Parathyroid adenoma (tissue), 2 donors: Measurements from ENCODE around the gene NTN5.

Experiments
- H2AFZ ChIP-seq: fragments of 300-600 bp; sonication (generic); one replicate; pipeline ENCODE4 v1.7.0; 2017; ENCODE audit warnings: antibody characterized with exemption, mild to moderate bottlenecking
- H3K27ac ChIP-seq: fragments of 300-600 bp; sonication (generic); one replicate; pipeline ENCODE4 v1.7.0; 2017
- H3K27me3 ChIP-seq: fragments of 300-600 bp; sonication (generic); one replicate; pipeline ENCODE4 v1.7.0; 2017; ENCODE audit warnings: low read length; ENCODE audit not compliant: control insufficient read depth, insufficient read depth
- H3K36me3 ChIP-seq: fragments of 300-600 bp; sonication (generic); one replicate; pipeline ENCODE4 v1.7.0; 2017; ENCODE audit warnings: low read length; ENCODE audit not compliant: control insufficient read depth, insufficient read depth
- H3K4me1 ChIP-seq: fragments of 300-600 bp; sonication (generic); one replicate; pipeline ENCODE4 v1.7.0; 2017; ENCODE audit warnings: control low read depth
- H3K4me2 ChIP-seq: fragments of 300-600 bp; sonication (generic); one replicate; pipeline ENCODE4 v1.7.0; 2017; ENCODE audit warnings: low read length
- H3K4me3 ChIP-seq: fragments of 300-600 bp; sonication (generic); one replicate; pipeline ENCODE4 v1.7.0; 2017; ENCODE audit warnings: low read depth, low read length
- H3K79me2 ChIP-seq: fragments of 300-600 bp; sonication (generic); one replicate; pipeline ENCODE4 v1.7.0; 2017; ENCODE audit warnings: control low read depth
- H3K9ac ChIP-seq: fragments of 300-600 bp; sonication (generic); one replicate; pipeline ENCODE4 v1.7.0; 2017; ENCODE audit warnings: mild to moderate bottlenecking
- H3K9me3 ChIP-seq: fragments of 300-600 bp; sonication (generic); one replicate; pipeline ENCODE4 v1.7.0; 2017; ENCODE audit warnings: low read length; ENCODE audit not compliant: control insufficient read depth
- TF ChIP-seq, protein P1 (sequence below): fragments of 300-600 bp; sonication (generic); IDR thresholded peaks from one replicate; pipeline ENCODE4 v1.7.0; 2017; ENCODE audit warnings: antibody characterized with exemption, mild to moderate bottlenecking
- donor health status: primary hyperparathyroidism.

The NTN5 gene

DNA sequence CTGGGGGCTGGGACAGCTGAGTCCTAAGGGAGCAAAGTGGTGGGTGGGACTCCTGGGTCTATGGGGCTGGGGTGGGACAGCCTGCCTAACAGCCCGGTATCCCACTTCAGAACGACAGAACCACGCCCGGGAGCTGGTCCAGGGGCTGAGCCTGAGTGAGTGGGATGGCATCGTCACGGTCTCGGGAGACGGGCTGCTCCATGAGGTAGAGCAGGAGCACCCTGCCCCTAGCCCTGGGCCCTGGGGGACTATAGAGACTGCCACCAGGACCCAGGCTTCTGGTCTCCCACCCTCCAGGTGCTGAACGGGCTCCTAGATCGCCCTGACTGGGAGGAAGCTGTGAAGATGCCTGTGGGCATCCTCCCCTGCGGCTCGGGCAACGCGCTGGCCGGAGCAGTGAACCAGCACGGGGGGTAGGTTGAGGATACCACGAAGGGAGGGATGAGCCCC lies 44.9 kb downstream of the NTN5 start:
- Histone ChIP-seq H2AFZ (no peak overlapping the region), H3K36me3 (no peaks in the 10 kb centered on the region), H3K4me3 (no peak overlapping the region), H3K27ac (no peak overlapping the region), H3K9me3 (no peaks in the 10 kb centered on the region), H3K4me2 (no peak overlapping the region), H3K27me3 (no peaks in the 10 kb centered on the region), H3K79me2 (no peaks in the 10 kb centered on the region), H3K4me1 (peaks cover 32% of the 10 kb centered on the region), H3K9ac (no peak overlapping the region)
- TF ChIP-seq, protein P1, sequence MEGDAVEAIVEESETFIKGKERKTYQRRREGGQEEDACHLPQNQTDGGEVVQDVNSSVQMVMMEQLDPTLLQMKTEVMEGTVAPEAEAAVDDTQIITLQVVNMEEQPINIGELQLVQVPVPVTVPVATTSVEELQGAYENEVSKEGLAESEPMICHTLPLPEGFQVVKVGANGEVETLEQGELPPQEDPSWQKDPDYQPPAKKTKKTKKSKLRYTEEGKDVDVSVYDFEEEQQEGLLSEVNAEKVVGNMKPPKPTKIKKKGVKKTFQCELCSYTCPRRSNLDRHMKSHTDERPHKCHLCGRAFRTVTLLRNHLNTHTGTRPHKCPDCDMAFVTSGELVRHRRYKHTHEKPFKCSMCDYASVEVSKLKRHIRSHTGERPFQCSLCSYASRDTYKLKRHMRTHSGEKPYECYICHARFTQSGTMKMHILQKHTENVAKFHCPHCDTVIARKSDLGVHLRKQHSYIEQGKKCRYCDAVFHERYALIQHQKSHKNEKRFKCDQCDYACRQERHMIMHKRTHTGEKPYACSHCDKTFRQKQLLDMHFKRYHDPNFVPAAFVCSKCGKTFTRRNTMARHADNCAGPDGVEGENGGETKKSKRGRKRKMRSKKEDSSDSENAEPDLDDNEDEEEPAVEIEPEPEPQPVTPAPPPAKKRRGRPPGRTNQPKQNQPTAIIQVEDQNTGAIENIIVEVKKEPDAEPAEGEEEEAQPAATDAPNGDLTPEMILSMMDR: no peak

DNA sequence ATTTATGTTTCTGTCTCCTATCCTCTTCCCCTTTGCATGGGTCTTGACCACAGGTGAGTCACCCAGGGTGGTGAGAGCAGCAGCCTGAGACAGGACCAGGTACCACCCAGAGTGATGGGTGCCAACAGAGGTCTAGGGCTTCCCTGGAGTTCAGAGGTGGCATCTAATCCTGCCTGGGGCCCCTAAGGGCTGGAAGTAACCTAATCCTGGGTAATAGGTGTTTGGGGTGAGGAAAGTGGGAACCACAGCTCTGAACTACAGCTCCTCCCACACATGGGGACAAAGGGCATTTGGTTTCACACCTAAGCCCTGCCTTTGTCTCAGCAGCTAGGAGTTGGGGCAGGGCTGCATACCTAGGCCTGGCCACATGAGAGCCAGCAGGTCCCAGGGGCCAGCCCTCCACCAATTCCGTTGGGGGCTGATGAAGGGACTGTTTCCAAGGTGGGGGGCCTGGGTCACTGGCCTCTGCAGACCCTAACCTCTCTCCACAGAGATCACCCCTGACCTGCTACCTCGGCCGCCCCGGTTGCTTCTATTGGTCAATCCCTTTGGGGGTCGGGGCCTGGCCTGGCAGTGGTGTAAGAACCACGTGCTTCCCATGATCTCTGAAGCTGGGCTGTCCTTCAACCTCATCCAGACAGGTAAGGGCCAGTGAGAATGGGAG lies 45.5 kb downstream of the NTN5 start:
- Histone ChIP-seq H3K4me3 (no peak overlapping the region), H3K36me3 (no peaks in the 10 kb centered on the region), H3K27me3 (no peaks in the 10 kb centered on the region), H3K4me1 (peaks cover 26% of the 10 kb centered on the region), H3K79me2 (no peaks in the 10 kb centered on the region), H3K27ac (no peak overlapping the region), H3K9ac (no peak overlapping the region), H3K4me2 (no peak overlapping the region), H3K9me3 (no peaks in the 10 kb centered on the region), H2AFZ (no peak overlapping the region)
- TF ChIP-seq, protein P1: no peak

DNA sequence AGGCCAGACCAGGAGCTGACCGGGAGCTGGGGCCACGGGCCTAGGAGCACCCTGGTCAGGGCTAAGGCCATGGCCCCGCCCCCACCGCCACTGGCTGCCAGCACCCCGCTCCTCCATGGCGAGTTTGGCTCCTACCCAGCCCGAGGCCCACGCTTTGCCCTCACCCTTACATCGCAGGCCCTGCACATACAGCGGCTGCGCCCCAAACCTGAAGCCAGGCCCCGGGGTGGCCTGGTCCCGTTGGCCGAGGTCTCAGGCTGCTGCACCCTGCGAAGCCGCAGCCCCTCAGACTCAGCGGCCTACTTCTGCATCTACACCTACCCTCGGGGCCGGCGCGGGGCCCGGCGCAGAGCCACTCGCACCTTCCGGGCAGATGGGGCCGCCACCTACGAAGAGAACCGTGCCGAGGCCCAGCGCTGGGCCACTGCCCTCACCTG lies 46.9 kb downstream of the NTN5 start:
- Histone ChIP-seq H3K27me3 (no peaks in the 10 kb centered on the region), H2AFZ (no peak overlapping the region), H3K9ac (no peak overlapping the region), H3K4me2 (no peak overlapping the region), H3K27ac (no peak overlapping the region), H3K4me3 (no peak overlapping the region), H3K4me1 (peaks cover 15% of the 10 kb centered on the region), H3K36me3 (no peaks in the 10 kb centered on the region), H3K79me2 (no peaks in the 10 kb centered on the region), H3K9me3 (no peaks in the 10 kb centered on the region)
- TF ChIP-seq, protein P1: no peak

DNA sequence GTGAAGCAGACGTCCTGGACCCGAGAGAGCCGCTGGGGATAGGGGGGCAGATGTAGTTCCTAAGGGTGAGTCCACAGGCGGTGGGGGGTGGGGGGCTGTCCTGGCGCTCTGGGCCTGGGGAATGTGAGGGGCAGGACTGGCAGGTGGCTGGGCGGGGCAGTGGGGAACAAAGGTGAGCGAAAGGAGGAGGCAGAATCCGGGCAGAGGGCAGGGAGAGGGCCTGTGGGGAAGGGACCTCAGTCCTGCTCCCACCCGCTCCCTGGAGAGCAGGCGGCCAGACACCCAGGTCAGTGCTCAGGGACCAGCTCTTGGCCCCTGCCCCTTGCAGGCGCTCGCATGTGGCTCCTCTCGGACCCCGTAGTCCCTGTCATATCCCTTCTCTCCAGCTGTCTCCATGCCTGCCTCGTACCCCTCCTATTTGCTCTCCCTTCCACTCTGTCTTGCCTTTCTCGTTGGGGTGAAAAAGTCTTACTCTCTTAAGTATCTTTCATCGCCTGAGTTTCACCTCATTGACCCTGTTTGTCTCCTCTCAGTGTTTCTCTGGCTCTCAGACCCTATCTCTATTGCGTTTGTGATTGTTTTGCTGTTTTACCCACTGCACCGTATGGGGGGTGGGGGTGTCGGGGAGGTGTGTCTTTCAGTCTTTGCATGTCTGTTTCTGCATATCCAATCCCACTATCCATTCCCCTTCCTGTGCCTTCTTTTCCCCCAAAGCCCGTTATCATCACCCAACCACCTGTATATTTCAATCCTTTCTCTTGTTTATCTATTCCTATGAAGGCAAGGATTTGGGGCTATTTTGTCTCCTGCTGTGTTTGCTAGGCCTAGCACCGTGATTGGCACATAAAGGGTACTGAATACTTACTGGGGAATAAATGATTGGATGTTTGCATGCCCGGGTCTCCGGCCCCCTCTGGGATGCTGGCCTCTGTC lies 47.8 kb downstream of the NTN5 start:
- Histone ChIP-seq H3K4me1 (peaks cover 7% of the 10 kb centered on the region), H2AFZ (no peak overlapping the region), H3K79me2 (no peaks in the 10 kb centered on the region), H3K36me3 (no peaks in the 10 kb centered on the region), H3K27me3 (no peaks in the 10 kb centered on the region), H3K9ac (no peak overlapping the region), H3K4me3 (peak overlapping the region; percentile 4), H3K4me2 (peak overlapping the region; percentile 96), H3K9me3 (no peaks in the 10 kb centered on the region), H3K27ac (peak overlapping the region; percentile 49)
- TF ChIP-seq, protein P1: no peak
